ENCODE measurements around the gene GRAMD4. TPM values are rescaled to one million over a fixed set of nuclear protein-coding genes. Genes with fewer than 3 reads are reported as not detected.

Gene GRAMD4
- total RNA-seq, 1 donor: 11.7 TPM

- DNase-seq (ENCODE audit: low read depth): no peak
- TF ChIP-seq, protein P1, sequence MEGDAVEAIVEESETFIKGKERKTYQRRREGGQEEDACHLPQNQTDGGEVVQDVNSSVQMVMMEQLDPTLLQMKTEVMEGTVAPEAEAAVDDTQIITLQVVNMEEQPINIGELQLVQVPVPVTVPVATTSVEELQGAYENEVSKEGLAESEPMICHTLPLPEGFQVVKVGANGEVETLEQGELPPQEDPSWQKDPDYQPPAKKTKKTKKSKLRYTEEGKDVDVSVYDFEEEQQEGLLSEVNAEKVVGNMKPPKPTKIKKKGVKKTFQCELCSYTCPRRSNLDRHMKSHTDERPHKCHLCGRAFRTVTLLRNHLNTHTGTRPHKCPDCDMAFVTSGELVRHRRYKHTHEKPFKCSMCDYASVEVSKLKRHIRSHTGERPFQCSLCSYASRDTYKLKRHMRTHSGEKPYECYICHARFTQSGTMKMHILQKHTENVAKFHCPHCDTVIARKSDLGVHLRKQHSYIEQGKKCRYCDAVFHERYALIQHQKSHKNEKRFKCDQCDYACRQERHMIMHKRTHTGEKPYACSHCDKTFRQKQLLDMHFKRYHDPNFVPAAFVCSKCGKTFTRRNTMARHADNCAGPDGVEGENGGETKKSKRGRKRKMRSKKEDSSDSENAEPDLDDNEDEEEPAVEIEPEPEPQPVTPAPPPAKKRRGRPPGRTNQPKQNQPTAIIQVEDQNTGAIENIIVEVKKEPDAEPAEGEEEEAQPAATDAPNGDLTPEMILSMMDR (IDR thresholded peaks at IDR 0.05; ENCODE audit: insufficient read depth, low read length): no peak
- H3K4me3 ChIP-seq (ENCODE audit: low read depth, low read length): no peak overlapping the region
Observed at GRCh38 chr22:46649141-46650077, 29.2 kb downstream of the GRAMD4 start.

- no peak for DNase-seq (ENCODE audit: low read depth)
Observed at GRCh38 chr22:46650078-46650810, 30.1 kb downstream of the GRAMD4 start.

GRCh38 chr22:46651316-46651715, 31.1 kb downstream of the GRAMD4 start:
- no peak overlapping the region for H3K4me3 ChIP-seq (ENCODE audit: low read depth, low read length)
- no peak for DNase-seq (ENCODE audit: low read depth)
- TF ChIP-seq, protein P1 (IDR thresholded peaks at IDR 0.05; ENCODE audit: insufficient read depth, low read length): no peak

More at GRCh38 chr22:46650078-46650810, 30.1 kb downstream of the GRAMD4 start:
- no peak overlapping the region for H3K4me3 ChIP-seq (ENCODE audit: low read depth, low read length)
- TF ChIP-seq, protein P1 (IDR thresholded peaks at IDR 0.05; ENCODE audit: insufficient read depth, low read length): no peak

DNA sequence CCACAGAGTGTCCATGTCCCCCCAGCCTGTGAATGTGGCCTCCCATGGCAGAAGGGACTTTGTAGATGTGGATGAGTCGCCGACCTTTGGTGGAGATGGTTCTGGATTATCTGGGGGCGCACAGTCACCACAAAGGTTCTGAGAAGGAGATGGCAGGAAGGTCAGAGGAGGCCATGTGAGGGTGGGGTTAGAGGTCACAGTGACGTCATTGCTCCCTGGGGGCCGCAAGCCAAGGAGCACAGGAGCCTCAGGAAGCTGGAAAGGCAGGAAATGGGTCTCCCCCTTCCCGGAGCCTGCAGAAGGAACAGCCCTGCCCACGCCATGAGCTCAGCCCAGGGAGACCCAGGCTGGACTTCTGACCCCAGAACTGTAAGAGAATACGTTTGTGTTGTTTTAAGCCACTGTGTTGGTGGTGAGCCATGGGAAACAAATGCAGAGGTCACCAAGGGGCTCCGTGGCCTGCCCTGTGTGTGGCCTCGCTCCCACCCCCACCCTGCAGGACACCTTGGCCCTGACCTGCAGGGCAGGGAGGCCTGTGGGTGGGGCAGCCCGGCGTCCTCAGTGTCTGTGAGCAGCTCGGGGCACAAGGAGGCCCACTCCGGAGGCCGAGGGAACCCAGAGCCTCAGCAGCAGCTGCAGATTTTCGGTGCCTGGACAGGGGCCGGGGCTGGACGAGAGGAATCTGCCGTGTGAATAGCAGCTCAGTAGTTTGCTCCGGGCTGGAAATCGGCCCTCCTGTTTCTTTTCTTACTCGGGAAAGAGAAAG, 32.1 kb downstream of the GRAMD4 start:
- TF ChIP-seq, protein P1 (IDR thresholded peaks at IDR 0.05; ENCODE audit: insufficient read depth, low read length): no peak
- no peak overlapping the region for H3K4me3 ChIP-seq (ENCODE audit: low read depth, low read length)
- DNase-seq (ENCODE audit: low read depth): peak; percentile 13

- peak; percentile 43 for DNase-seq (ENCODE audit: low read depth)
- TF ChIP-seq, protein P1 (IDR thresholded peaks at IDR 0.05; ENCODE audit: insufficient read depth, low read length): no peak
- H3K4me3 ChIP-seq (ENCODE audit: low read depth, low read length): no peak overlapping the region
Observed at GRCh38 chr22:46652847-46653331, 32.7 kb downstream of the GRAMD4 start.

GRCh38 chr22:46653596-46653995, 33.4 kb downstream of the GRAMD4 start:
- H3K4me3 ChIP-seq (ENCODE audit: low read depth, low read length): no peak overlapping the region
- TF ChIP-seq, protein P1 (IDR thresholded peaks at IDR 0.05; ENCODE audit: insufficient read depth, low read length): no peak
- no peak for DNase-seq (ENCODE audit: low read depth)
